ENCODE measurements around the gene RPS6KB2. TPM values are rescaled to one million over a fixed set of nuclear protein-coding genes. Genes with fewer than 3 reads are reported as not detected.

RPS6KB2 gene
- total and polyA plus RNA-seq, 2 experiments from 2014 or later: 29.5 to 41.3 TPM

- Histone ChIP-seq H3K79me2 (replicated peaks; ENCODE audit: insufficient read depth) (no peaks in the 10 kb centered on the region), H3K4me3 (no peak overlapping the region), H3K9me2 (ENCODE audit: insufficient read depth) (no peaks in the 10 kb centered on the region), H3K36me3 (ENCODE audit: insufficient read depth) (no peaks in the 10 kb centered on the region), H3K27ac (ENCODE audit: low read depth) (no peak overlapping the region), H3F3A (replicated peaks; ENCODE audit: low read depth) (no peaks in the 10 kb centered on the region), H3K4me1 (ENCODE audit: insufficient read depth) (0 out of 2 replicates have a peak, but pooled peaks cover 3% of the 10 kb centered on the region), H2AFZ (no peak overlapping the region), H3K27me3 (ENCODE audit: insufficient read depth) (no peaks in the 10 kb centered on the region), H3K4me2 (no peak overlapping the region), H4K20me1 (replicated peaks; ENCODE audit: insufficient read depth) (no peaks in the 10 kb centered on the region)
- Mint-ChIP-seq H3K27ac (no peak overlapping the region), H3K9me3 (no peaks in the 10 kb centered on the region), H3K4me1 (no peaks in the 10 kb centered on the region), H3K36me3 (ENCODE audit: low read depth) (no peaks in the 10 kb centered on the region), H3K4me3 (no peak overlapping the region), H3K27me3 (ENCODE audit: insufficient read depth, low read depth, poor library complexity) (peaks cover 24% of the 10 kb centered on the region)
- DNase-seq (ENCODE audit: low spot score) (no peak), ATAC-seq (no peak)
- TF ChIP-seq EZH2 (IDR thresholded peaks at IDR 0.05; ENCODE audit: low read depth, unreplicated experiment) (no peak), ZNF114 (CRISPR knock-in tag; IDR thresholded peaks at IDR 0.05) (no peak), NANOG (IDR thresholded peaks at IDR 0.05; ENCODE audit: borderline replicate concordance) (no peak), ZNF462 (CRISPR knock-in tag; IDR thresholded peaks at IDR 0.05) (no peak), CREB1 (CRISPR knock-in tag; IDR thresholded peaks at IDR 0.05; ENCODE audit: low read depth) (no peak), ZNF331 (CRISPR knock-in tag; IDR thresholded peaks at IDR 0.05; ENCODE audit: low read depth) (no peak)
Measured at GRCh38 chr11:67448220-67448609, 19.9 kb downstream of the RPS6KB2 start.
